GM18508 (cell line): ENCODE data around the gene SAP25.

ENCODE experiments used
- ATAC-seq: cut with Tn5 transposase; IDR thresholded peaks from one replicate; pipeline ENCODE4 v1.9.1; 2021; ENCODE audit warnings: moderate number of reproducible peaks; ENCODE audit not compliant: insufficient read depth, unreplicated experiment

Gene SAP25

DNA sequence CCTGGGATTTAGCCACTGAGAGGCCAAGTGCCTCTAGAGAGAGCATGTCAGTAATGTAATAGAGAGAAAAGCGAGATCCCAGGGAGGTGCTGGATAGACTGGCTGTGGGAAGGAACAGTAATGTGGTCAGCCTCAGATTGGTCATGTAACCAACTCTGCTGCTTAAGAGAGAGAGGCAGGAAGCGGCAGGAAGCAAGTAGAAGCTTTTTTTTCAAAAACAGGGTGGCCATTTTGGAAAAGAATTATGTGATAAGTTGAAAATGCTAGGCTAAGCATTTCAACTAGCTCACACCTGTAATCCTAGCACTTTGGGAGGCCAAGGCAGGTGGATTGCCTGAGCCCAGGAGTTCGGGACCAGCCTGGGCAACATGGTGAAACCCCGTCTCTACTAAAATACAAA, 24.7 kb upstream of the SAP25 start:
- no peak for ATAC-seq

DNA sequence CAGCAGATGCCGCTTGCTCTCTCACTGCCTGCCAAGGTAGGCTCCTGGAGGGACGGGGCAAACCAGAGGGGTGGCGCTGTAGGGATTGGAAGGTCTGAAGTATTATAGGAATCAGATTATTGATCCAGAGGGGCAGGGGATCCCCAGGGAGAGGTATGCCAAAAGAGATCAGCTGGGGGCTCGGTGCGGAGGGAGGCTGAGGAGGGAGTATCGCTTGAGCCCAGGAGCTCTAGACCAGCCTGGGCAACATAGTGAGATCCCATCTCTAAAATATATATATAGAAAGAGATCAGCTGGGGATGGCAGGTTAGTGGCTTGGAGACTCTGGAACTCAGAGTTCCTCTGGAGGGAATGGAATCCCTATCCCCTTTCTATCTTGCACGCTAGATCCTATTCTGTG, 21.5 kb upstream of the SAP25 start:
- no peak for ATAC-seq

DNA sequence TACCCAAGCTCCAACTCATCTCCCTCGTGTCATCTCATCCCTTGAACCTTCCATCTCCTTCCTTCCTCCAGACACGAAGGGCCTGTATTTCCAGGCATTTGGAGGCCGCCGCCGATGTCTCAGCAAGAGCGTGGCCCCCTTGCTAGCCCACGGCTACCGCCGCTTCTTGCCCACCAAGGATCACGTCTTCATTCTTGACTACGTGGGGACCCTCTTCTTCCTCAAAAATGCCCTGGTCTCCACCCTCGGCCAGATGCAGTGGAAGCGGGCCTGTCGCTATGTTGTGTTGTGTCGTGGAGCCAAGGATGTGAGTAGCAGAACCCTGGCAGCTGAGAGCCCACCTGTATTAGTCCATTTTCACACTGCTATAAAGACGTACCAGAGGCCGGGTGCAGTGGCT, 17.9 kb upstream of the SAP25 start:
- ATAC-seq: no peak

- ATAC-seq: no peak
These were observed 16.5 kb upstream of the SAP25 start for GRCh38 chr7:100590077-100590737.

- no peak for ATAC-seq
These were observed 15.7 kb upstream of the SAP25 start for GRCh38 chr7:100589341-100589947.

DNA sequence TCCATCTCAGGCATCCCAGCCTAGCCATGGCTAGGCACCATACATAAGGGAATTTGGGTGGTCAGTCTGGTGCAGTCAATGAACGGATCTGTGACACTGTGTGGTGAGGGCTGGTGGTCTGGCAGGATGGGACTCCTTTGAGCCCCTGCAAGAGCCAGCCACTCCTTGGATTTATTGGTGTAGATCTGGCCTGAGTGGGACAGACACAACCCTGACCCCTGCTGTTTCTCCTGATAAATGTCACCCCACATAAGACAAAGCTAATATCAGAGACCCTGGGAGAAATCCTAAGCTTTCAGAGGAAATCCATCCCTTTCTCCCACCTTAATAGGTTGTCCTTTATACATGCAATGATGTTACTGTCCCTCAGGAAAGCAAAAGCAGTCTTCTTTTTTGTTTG, 14.7 kb upstream of the SAP25 start:
- no peak for ATAC-seq

DNA sequence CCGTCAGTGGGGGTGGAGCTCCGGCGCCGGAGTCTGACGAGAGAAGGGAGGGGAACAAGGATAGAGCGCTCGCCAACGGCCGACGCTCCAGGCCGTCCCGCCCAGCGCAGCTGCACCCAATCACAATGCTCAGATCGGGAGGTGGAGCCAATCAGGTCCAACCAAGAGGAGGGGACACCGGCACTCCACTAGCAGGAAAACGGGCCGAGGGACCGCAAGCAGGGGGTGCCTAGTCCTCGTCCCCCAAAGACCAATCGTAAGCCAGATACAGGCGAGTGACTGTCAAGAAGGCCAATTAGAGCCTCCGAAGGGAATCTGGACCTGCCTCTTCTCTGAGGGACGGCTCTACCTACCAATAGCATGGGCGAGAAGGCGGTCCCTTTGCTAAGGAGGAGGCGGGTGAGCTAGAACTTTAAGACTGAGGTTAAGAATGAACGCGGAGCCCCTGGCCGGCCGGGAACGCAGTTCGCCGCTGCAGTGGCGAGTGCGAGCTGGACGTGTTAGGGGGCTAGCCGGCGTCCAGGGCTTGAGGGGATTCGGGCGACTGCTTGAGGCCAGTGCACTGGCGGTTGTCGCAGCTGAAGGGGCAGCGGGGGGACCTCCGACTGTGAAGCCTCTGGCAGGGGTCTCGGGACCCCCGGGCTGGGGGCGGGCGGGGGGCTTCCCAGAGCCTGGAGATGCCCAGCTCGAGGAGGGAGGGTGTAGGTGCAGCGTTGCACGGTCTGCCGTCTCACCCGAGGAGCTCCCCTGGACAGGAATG, 12.7 kb upstream of the SAP25 start, which contains the start of gene FBXO24:
TSS of gene FBXO24 (plus strand) at position 63 of the 760 bp plus-strand sequence. CDS start at position 361, 298 bp downstream.
- peak; percentile 79 for ATAC-seq

DNA sequence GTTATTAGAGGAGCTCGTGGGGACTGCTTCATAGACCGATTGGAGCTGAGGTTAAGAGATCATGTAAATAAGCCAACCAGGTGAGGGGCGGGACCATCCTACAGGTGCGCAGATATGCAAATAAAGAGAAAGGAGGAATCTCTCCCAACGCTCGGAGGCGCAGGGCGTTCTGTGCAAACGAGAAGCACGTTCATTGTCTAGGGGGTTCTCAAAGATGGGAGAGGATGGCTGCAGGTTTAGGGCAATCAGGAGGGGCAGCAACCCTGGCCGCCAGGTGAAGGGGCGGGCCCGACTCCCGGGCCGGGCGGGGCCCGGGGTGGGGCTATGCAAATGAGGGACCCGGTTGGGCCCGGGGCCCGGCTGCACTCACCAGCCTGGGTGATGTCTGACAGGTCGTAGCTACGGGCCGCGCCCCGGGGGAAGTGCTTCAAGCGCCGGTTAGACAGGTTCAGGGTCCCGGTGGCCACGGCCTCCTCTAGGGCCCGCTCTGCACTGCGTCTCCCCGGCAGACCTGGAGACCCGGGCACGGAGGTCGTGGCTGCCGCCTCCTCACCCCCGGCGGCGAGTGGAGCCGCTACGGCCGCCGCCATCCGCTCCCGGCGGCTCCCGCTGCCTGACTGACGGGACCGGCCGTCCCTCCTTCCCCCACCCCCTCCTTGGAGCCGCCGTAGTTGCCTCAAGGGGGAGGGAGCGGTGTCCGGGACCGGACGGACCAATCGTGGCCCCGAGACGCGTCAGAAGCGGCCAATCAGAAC, 12.0 kb upstream of the SAP25 start, which contains the start of gene LRCH4:
TSS of gene LRCH4 (minus strand) at position 619 of the 755 bp plus-strand sequence. CDS start at position 590, 29 bp downstream.
- no peak for ATAC-seq

GRCh38 chr7:100584683-100585510, 11.2 kb upstream of the SAP25 start:
- ATAC-seq: no peak

DNA sequence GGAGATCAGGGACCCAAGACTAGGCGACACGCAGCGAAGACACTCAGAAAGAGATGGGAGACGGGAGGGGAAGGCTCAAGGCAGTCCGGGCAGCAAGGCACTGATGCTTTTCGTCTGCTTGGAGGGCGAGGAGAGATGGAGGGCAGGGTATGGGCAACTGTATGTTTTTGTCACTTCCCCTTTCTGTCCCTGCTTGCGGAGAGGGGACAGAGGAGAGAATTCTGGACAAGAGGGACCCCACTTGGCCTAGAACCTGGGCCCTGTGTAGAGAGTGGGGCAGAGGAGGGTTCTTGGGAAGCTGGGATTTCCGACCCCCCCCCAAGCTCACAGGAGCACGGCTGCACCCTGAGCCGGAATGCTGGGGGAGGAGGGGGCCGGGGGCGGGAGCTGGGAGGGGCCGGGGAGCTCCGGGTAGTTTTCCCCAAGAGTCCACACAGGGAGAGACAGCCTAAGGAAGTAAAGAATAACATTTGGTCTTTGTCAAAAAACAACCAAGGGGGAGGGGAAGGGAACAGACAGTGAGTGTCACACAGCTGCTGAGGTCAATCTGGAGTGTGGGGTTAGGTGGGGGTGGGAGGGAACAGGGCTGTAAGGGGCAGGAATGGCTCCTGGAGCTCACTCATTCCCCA, 10.5 kb upstream of the SAP25 start:
- no peak for ATAC-seq

DNA sequence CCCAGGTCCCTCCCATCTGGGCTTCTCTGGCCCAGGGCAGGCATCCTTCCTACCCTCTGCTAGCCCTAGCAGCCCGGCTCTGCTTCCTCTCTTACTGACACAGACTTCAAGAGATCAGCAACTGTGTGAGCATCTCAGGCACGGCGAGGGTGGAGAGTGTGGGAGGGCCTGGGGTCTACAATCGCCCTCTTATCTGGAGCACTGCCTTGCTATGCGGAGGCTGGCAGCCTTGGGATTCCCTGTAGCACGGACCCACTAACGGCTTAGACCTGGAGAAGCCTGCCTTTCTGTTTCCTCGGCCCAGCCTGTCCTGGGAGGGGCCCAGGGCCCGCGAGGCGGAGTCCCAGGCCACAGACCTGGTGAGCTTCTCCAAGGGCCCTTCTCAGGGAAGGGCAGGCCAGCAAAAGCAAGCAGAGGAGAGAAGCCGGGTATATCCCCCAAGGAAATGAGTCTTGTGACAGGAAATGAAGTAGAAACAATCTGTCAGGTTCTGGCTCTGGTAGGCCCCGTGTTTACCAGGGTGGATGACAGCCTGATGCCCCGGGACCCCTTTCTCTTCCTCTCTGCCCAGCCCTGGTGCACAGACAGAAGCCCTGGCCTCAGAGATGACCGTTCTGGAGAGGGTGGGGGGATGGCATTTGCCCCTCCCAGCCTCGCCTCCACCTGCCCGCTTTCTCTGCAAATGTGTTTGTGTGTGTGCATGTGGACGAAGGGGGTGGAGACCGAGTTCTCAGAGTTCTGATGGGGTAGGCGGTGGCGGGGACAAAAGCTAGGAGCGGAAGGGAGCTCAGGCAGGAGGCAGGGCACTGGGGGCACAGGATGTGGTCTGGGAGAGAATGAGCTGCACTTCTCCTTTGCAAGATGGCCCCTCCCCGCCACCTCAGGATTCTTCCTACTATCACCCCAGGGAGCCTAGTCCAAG, 9.7 kb upstream of the SAP25 start:
- no peak for ATAC-seq

DNA sequence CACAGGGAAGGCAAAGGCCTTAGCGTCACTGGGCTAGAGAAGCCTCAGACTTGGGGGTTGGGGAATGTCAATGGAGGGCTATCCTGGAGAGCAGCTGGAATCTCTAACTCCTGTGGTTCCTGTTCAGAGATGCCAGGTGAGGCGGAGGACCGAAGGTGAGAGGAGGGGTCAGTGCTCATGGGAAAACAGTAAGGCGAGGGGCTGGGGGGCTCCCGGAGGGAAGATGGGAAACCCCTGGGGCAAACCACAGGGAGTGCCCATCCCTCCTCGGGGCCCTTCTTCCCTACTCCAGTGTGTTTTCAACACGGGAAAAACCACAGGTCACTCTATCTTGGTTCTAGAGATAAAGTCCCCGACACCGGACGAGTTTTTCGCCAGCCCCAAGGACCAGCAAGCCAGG, 8.9 kb upstream of the SAP25 start:
- no peak for ATAC-seq

- no peak for ATAC-seq
These were observed 8.4 kb upstream of the SAP25 start for GRCh38 chr7:100582041-100582579.

GRCh38 chr7:100580466-100581283, 7.0 kb upstream of the SAP25 start:
- no peak for ATAC-seq

DNA sequence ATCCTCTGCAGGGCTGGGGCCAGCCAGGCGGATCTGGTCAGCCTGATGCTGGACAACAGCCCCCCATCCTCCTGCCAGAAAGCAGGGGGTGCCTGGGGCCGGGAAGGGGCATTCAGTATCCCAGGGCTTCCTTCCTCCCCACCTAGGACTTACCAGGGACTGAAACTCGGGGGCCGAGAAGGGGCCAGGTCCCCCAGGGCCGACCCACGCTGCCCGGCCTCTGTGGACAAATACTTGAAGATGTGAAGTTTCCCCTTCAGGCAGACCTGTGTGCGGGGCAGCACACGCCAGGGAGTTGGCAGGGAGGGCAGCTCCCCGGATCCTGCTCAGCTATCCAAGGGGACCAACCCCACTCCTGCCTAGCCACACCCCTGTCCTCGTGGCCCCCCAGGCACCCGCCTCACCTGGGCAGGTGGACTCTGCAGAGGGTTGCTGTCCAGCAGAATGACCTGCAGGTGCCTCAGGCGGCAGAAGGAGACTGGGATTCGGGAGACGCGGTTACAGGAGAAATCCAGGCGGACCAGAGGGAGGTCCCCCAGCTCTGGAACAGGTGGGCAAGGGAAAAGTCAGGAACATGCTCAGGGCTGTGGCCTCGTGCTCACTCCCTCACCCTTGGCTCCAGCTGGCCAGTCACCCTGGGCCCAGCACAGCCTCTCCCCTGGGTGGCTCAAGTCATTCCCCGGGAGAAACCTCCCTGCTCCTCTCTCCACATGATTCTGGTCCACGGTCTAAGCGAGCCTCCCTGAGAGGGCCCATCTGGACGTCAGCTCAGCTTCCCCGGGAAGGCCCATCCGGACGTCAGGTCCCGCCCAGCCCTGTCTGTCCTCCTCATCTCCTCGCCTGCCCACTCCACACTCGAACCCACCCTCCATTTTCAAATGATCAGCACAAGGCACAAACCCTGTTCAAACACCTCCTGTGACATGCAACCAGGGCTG, 4.8 kb upstream of the SAP25 start:
- ATAC-seq: no peak

DNA sequence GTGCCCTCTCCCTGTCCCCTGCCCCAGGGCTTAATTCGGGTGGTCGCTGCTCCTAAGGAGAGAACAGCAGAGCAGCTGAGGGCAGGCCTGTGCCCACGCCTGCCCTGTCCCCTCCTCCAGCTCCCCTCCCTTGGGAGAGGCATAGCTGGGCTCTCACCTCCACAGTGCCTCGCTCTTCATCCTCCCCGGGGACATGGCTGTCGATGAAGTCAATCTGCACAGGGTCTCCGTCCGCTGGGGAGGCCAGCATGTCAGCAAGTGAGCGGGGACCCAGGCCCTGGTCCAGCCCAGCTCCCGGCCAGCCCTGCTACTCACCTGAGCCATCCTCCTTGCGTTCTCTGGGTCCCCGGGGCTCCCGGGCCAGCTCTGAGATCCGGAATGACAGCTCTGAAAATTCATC, 3.8 kb upstream of the SAP25 start:
- no peak for ATAC-seq
